AG10803 (cell line): ENCODE results near the gene WDR45.

Experiments used
- DNase-seq: peaks from one replicate; pipeline ENCODE4 v3.0.0; 2010; ENCODE audit warnings: low read depth
- H3K4me3 ChIP-seq: 2 replicates; pipeline ENCODE4 v1.5.1; 2011; ENCODE audit warnings: mild to moderate bottlenecking, low read length, control low read depth
- CTCF ChIP-seq: conservative IDR thresholded peaks from 2 replicates; pipeline ENCODE4 v1.5.1; 2011; ENCODE audit warnings: mild to moderate bottlenecking, low read length, control low read depth, inconsistent platforms

WDR45 gene

GRCh38 chrX:49067285-49068120, 12.2 kb downstream of the WDR45 start:
- TF ChIP-seq CTCF, result no peak
- DNase-seq, result no peak
- H3K4me3 ChIP-seq, result no peak overlapping the region

GRCh38 chrX:49066690-49067089, 13.0 kb downstream of the WDR45 start:
- no peak for DNase-seq
- TF ChIP-seq CTCF, result no peak
- H3K4me3 ChIP-seq, result no peak overlapping the region

GRCh38 chrX:49066278-49066677, 13.4 kb downstream of the WDR45 start:
- H3K4me3 ChIP-seq, result no peak overlapping the region
- TF ChIP-seq CTCF, result no peak
- DNase-seq, result no peak

GRCh38 chrX:49064735-49065134, 15.0 kb downstream of the WDR45 start:
- DNase-seq, result no peak
- no peak for TF ChIP-seq CTCF
- H3K4me3 ChIP-seq, result no peak overlapping the region

GRCh38 chrX:49064303-49064702, 15.4 kb downstream of the WDR45 start:
- TF ChIP-seq CTCF, result no peak
- H3K4me3 ChIP-seq, result no peak overlapping the region
- DNase-seq, result no peak

- no peak for DNase-seq
- no peak for TF ChIP-seq CTCF
- no peak overlapping the region for H3K4me3 ChIP-seq
These were observed 16.0 kb downstream of the WDR45 start for GRCh38 chrX:49063715-49064114.

GRCh38 chrX:49061916-49062315, 17.8 kb downstream of the WDR45 start:
- no peak for TF ChIP-seq CTCF
- no peak overlapping the region for H3K4me3 ChIP-seq
- no peak for DNase-seq
